Measurements from ENCODE around the gene INSL6.
"Not testable (repeated sequence)": the region's sequence is repeated elsewhere in the genome, so short reads cannot be mapped to it uniquely, and the experiment has no call there.

Gene INSL6, protein sequence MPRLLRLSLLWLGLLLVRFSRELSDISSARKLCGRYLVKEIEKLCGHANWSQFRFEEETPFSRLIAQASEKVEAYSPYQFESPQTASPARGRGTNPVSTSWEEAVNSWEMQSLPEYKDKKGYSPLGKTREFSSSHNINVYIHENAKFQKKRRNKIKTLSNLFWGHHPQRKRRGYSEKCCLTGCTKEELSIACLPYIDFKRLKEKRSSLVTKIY

DNA sequence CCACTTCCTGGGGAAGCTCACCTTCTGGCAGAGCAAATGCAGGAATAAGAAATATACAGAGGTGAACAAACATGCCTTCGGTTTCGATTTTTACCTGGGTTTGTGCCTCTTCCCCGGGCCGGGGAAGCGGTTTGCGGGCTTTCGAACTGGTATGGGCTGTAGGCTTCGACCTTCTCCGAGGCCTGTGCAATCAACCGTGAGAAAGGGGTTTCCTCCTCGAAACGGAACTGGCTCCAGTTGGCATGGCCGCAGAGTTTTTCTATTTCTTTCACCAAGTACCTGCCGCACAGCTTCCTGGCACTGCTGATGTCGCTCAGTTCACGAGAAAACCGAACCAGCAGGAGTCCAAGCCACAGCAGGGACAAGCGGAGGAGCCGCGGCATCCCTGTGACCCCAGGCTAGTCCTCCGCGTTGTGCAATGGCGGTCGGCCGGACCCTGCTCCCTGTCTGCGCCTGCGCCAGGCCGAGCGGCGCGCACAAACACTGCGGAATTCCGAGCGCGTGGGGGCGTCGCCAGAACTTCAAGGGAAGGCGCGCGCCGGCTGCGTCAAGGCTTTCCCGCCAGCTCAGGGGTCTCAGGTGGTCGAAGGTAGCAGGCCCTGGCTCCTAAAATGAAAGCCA, at the start of gene INSL6:
INSL6 (minus strand) TSS at position 420 of the 621 bp plus-strand sequence; CDS start at position 383, 37 bp downstream.
- DNase-seq (ENCODE audit: low read depth in 2 of 2): no peak

DNA sequence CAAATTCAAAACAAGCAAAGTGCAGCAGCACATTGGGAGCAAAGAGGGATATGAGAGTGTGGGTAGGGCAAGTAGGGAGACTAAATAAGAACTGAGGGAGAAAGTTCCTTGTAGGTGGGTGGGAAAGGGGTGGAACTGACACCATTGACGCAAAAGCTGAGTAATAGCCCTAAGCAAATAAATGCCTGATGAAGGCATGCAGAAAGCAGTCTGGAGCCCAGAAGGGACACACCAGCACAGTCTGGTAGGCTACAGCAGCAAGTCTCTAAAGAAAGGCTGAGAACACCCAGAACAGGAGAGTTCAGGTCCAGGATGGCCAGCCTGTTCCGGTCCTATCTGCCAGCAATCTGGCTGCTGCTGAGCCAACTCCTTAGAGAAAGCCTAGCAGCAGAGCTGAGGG, 45.8 kb upstream of the INSL6 start, which contains the start of gene INSL4:
INSL4 (plus strand) TSS at position 208 of the 400 bp plus-strand sequence; CDS start at position 313, 105 bp downstream.
- DNase-seq (ENCODE audit: low read depth in 2 of 2): no peak

DNA sequence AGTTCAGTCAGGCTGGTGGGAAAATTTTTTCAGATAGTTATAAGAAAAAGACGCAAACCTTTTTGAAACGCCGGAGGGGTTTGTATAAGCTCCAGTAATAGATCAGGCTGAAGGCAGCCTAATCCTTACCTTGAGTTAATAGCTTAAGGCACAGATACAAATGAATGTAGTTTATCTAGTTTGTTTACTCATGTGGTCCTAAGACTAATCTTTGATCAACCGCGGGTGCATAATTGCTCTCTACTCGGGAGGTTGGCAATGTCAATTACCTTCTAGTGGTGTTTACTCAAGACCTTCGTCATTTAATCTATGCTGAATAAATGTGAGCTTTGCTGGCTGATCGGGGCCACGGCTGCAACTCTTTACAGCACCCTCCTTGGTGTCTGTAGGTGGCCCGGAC, 45.1 kb upstream of the INSL6 start:
- no peak for DNase-seq (ENCODE audit: low read depth in 2 of 2)

DNA sequence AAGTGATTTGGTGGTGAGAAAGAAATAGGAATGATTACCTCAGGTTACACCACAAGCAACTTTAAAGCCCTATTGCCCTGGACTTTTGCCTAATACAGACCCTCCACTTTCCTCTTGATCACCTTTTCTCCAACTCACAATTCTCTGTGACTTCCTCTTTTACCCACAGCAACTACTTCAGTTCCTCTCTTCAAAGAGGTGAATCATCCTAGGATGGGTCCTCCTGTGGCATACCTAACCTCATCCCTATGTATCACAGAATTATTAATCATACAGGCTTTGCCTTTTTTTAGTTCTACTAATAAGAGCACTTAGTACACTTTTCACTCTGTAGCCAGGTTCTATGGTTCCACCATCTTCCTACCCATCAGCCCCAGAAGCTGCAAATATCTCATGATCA, 19.6 kb upstream of the INSL6 start:
- DNase-seq (ENCODE audit: low read depth in 2 of 2): no peak

DNA sequence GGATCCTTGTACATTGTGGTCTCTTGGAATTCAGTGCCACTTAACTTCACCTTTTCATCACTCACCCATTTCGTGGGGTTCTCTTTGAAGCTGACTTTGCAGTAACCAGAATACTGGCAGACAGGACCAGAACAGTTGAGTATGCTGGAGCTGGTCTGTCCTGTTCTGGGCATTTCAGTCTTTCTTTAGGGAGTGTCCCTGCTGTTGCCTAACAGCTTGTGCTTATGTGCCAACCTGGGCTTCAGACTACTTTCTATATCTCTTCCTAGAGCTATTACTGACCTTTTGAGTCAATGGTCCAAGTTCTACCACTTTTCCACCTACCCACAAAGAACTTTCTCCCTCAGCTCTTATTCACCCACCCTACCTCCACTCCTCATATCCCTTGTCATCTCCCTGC, 10.0 kb upstream of the INSL6 start:
- no peak for DNase-seq (ENCODE audit: low read depth in 2 of 2)

DNA sequence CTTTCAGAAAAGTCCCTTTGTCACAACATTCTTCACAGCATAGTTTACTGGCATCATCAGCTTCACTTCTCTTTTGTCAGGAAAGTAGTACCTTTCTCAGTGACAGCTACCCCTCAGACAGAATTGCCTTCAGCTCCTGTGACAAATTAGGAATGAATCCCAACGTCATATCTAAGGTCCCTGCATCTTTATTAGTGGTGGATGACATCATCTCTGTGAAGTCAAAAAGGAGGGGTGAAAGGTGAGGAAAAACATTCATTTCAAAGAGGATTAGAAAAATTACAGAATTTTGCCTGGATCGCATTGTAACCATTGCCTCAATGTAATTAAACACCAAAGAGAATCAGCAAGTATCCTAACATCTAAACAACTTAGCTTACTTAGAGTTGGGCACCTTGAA, 7.9 kb upstream of the INSL6 start:
- no peak for DNase-seq (ENCODE audit: low read depth in 2 of 2)

DNA sequence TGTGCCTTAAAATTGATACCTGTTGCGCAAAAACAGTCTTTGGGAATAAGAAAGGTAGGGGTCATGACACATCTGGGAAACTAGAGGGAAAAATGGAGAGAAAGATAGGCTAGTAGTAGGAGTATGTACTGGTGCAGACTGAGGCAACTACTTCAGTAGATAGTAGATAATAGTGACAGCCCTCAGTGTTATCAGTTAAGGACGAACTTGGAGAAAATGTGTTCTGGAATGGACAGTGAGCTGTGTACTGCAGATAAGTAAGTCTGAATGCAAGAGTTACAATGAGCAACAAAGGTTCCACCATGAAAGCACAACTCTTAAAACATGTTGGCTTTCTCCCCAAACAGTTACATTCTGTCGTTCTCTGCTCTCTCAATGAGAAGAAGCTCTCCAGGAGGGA, 6.5 kb upstream of the INSL6 start:
- DNase-seq (ENCODE audit: low read depth in 2 of 2): no peak

DNA sequence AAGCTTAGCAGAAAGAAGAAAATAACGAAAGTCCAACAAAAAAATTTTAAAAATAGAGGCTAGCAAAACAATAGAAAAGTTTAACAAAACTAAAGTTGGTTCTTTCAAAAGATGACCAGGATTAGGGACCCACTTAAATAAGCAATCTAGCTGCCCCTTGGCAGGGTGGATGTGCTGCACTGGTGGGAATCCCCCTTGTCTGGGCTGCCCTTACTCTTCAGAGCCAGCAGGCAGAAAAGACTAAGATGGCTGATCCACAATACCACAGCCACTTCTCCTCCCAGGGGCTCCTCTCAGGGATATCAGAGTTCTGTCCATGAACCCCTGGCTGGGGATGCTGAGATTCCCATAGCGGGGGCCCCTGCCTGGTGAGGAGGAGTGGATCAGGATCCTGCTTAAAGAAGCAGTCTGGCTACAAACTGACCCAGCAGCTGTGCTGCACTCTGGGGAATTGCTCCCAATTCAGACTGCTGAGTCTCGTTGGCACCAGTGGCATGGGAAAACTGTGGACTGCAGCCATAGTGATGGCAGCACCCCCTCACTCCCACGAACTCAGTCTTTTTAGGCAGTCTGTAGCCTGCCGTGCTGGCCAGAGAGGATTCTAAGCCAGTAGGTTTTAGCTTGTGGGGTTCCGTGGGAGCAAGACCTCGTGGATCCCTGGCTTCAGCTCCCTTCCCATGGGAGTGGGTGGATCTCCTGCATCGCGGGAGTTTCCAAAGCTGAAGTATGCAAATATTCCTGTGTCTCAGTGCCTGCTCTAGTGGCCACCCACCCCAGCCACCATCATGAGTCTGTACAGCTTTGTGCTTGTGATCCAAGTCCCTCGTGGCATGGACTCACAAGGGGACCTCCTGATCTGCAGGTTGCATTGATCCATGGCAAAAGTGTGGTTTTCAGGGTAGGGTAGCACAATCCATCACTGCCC, 2.9 kb upstream of the INSL6 start:
- no peak for DNase-seq (ENCODE audit: low read depth in 2 of 2)

DNA sequence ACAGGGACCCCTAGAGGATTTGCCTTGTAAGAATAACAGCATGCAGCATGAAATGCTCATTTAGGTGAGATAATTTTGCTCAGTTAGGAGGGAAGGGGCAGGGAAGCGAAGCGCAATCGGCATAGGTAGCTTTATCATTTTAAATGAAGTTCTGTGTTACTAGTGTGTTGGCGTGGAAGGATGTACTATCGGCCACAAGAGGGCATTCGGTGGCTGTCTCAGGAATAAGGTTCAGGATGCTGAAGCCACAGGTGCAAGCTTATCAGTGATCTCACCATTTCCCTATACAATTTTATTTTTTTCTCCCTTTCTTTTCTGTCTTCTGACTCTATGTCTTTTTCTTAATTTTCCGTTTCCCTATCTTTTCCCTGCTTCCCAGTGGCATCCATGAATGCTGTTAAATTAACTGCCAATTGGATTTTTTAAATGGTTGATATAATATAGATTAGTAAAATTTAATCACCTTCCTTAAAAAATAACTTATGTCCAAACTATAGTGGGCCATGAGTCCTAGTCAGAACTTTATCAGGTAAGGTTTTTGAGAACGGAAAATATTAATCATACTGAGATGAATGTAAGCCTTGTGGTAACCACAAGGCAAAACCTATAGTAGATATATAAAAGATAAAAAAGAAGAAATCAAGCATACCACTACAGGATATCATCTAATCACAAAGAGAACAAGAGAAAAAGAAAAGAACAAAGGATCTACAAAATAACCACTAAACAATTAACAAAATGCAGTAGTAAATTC, 1.2 kb upstream of the INSL6 start:
- DNase-seq (ENCODE audit: low read depth in 2 of 2): peak; percentile 28 to 35

DNA sequence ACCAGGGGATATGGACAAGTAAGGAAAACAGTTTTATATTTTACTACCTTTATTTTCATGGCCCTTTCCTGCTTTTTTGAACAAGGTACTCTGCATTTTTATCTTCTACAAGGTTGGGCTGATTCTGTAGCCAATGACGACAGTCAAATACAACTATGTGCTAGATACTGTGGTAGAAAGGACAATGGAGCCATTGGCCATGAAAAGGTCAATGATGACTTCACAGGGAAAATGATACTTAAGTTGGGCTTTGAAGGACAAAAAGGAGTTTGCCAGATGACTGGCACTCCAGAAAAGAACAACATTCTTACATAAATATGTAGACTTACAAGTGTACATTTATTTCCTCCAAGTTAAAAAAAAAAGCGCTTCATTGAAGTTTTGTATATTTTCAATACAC, 663 bp downstream of the INSL6 start:
- no peak for DNase-seq (ENCODE audit: low read depth in 2 of 2)

DNA sequence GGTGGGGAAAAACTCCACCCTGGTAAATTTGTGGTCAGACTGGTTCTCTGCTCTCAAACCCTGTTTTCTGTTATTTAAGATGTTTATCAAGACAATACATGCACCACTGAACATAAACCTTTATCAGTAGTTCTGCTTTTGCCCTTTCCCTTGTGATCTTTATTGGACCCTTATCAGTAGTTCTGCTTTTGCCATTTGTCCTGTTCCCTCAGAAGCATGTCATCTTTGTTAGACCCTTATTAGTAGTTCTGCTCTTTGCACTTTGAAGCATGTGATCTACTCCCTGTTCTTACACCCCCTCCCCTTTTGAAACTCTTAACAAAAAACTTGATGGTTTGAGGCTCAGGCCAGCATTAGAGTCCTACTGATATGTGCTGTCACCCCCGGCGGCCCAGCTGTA, 4.8 kb downstream of the INSL6 start:
- not testable (repeated sequence) for DNase-seq (ENCODE audit: low read depth in 2 of 2)

DNA sequence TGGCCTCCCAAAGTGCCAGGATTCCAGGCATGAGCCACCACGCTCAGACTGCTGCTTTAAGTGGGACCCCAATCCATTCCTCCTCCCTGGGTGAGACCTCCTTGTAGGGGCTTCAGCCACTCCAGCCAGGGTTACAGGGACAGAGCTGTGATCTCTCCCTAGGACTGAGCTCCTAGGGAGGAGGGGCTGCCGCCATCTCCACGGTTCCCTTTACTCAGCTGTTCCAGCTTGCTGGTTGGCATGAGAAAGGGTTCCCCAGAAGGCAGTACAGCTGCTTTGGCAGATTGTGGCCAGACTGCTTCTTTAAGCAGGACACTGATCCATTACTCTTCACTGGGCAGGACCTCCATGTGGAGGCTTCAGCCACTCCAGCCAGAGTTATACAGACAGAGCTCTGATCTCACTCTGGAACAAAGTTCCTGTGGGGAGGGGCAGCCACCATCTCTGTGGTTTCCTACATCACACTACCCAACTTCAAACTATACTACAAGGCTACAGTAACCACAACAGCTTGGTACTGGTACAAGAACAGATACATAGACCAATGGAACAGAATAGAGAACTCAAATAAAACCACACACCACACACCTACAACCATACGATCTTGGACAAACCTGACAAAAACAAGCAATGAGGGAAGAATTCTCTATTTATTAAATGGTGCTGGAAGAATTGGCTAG, 7.2 kb downstream of the INSL6 start:
- DNase-seq (ENCODE audit: low read depth in 2 of 2): no peak

DNA sequence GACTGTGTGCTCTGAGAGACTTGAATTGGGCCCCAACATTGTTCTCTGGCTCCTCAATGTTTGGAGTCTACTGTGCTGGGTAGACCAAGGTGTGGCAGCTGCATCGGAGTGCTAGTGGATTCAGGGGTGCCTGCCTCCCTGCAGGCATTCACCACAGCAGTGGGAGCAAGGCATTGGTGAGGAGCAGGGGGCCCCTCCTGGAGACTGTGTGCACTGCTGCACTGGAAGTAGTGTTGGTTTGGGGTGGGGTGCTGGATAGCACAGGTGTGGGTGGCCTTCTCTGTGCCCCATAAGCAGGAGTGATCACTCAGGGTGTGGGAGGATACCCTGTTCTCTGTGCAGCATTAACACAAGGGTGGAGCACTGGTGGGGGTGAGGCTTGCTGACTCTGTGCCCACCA, 39.2 kb downstream of the INSL6 start:
- no peak for DNase-seq (ENCODE audit: low read depth in 2 of 2)

DNA sequence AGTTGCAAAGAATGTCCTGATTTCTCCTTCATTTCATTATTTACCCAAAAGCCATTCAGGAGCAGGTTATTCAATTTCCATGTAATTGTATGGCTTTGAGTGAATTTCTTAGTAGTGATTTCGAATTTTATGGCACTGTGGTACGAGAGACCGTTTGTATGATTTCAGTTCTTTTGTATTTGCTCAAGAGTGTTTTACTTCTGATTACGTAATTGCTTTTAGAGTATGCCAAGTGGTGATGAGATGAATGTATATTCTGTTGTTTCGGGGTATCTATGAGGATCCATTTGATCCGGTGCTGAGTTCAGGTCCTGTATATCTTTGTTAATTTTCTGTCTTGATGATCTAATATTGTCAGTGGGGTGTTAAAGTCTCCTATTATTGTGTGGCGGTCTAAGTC, 41.2 kb downstream of the INSL6 start:
- DNase-seq (ENCODE audit: low read depth in 2 of 2): no peak

DNA sequence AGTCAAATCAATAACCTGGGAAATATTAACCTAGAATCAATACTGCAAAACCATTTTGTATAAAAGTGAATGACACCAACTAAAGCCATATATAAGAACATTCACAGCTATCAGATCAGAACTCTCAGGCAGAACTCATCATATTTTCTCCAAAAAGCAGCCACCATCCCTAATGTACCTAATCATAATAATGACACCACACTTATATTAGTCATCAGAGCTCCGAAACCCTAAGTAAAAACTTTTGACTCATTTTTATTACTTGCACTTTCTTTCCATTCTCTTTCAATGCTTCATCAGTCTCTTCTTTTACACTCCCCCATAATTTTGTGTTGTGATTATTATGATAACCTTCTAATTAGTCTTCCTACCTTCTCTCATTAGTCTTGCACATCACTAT, 45.3 kb downstream of the INSL6 start:
- no peak for DNase-seq (ENCODE audit: low read depth in 2 of 2)

DNA sequence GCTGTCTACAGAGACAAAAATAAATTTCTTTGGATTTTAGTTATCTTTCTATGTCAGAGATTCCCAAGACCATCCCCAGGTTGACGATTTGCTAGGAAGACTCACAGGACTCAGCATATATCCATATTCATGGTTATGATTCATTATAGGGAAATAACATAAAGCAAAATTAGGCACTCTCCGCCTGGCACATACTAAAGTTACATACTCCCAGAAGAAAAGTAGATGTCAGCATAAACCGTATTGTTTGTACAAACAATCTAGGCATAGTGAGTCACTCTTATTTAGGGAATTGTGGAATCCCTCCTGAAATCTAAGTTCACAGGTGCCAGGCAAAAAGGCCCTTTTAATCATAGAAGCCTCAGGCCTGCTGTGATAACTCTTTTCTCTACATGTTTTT, 62.9 kb downstream of the INSL6 start:
- no peak for DNase-seq (ENCODE audit: low read depth in 2 of 2)

DNA sequence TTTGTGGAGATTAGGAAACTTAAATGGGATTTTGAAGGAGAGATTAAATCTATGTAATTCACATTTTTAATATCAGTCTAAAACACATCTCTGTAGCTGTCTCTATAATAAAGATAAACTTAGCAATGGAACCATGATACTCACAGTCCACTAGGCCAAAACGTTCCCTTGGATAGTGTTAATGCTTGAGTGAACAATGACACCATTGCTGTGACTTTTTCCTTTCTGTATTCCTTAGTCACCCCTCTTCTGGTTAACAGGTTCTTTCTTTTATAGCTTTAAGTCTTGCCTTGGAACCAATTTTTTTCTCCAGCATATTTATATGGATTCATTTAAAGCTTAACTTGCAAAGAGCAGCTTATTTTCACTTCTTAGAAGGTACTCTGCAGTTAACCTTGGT, 63.3 kb downstream of the INSL6 start:
- no peak for DNase-seq (ENCODE audit: low read depth in 2 of 2)

DNA sequence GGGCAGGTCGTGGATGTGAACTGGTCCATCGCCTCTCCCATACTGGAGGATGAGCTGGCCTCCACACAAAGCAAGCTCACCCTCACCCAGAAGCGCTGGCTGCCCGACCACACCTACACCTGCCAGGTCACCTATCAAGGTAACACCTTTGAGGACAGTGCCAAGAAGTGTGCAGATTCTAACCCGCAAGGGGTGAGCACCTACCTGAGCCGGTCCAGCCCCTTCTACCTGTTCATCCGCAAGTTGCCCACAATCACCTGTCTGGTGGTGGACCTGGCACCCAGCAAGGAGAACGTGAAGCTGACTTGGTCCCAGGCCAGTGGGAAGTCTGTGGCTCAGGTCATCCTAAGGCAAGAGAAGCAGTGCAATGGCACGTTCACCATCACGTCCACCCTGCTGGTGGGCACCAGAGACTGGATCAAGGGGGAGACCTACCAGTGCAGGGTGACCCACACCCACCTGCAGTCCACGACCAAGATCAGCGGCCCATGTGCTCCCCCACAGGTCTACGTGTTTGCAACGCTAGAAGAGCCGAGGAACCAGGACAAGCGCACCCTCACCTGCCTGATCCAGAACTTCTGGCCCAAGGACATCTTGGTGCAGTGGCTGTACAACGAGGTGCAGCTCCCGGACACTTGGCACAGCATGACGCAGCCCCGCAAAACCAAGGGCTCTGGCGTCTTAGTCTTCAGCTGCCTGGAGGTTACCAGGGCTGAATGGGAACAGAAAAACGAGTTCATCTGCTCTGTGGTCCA, 71.3 kb downstream of the INSL6 start:
- DNase-seq (ENCODE audit: low read depth in 2 of 2): no peak
